AG04450 (cell line): ENCODE results near the gene B4GALT1. TPM values are rescaled to one million over a fixed set of nuclear protein-coding genes. Genes with fewer than 3 reads are reported as not detected.
A peak's percentile ranks its signal among the peaks of the same experiment; 100 is the strongest.

ENCODE experiments used
- CTCF ChIA-PET: fragments of 300-600, 350-600 bp; formaldehyde crosslinking; extraction: SDS; loops from one replicate; lab custom pipeline; 2022; ENCODE audit warnings: antibody characterized with exemption, inconsistent platforms; lab: Charles Lee
- POLR2A ChIA-PET: fragments of 350-600 bp; formaldehyde crosslinking; extraction: SDS; loops from one replicate; lab custom pipeline; 2021; ENCODE audit warnings: antibody characterized with exemption, inconsistent platforms; lab: Yijun Ruan, JAX
- DNase-seq: peaks from one replicate; pipeline ENCODE4 v3.0.0-alpha.2; 2011; ENCODE audit warnings: low read depth, low spot score
- H3K27ac ChIP-seq: one replicate; pipeline ENCODE4 v1.5.1; 2012; ENCODE audit warnings: low read depth, low read length, control low read depth
- H3K27me3 ChIP-seq: one replicate; pipeline ENCODE4 v1.6.0; 2012; ENCODE audit warnings: low read length; ENCODE audit not compliant: control insufficient read depth, insufficient read depth
- H3K4me3 ChIP-seq: 2 replicates; pipeline ENCODE4 v1.5.1; 2011; ENCODE audit warnings: mild to moderate bottlenecking, low read depth, low read length, control low read depth
- H3K9me3 ChIP-seq: 2 replicates; pipeline ENCODE4 v1.5.1; 2012; ENCODE audit warnings: low read length; ENCODE audit not compliant: control insufficient read depth, insufficient read depth
- CTCF ChIP-seq: IDR thresholded peaks from 2 replicates; pipeline ENCODE4 v1.5.1; 2011; ENCODE audit warnings: low read depth, low read length, control low read depth, inconsistent platforms
- polyA plus RNA-seq: library from polyadenylated mRNA; depleted of rRNA; stranded (reverse); fragments of >200 nt; gene quantifications from 2 replicates; pipeline ENCODE4 v1.2.3, GENCODE V29; 2011

Gene B4GALT1
- polyA plus RNA-seq, 1 experiment, result 57.0 TPM

GRCh38 chr9:33103501-33104281 is 63.4 kb downstream of the B4GALT1 start:
- H3K27me3 ChIP-seq, result no peaks in the 10 kb centered on the region
- DNase-seq, result no peak
- H3K9me3 ChIP-seq, result no peaks in the 10 kb centered on the region
- ChIA-PET CTCF (interaction anchor here (0.8 kb wide), 1 partner anchor 64 kb away, joined by 3 read pairs; the partner anchor contains the start of gene B4GALT1), POLR2A (no interaction called here)
- no peak overlapping the region for H3K4me3 ChIP-seq
- no peak overlapping the region for H3K27ac ChIP-seq
- no peak for TF ChIP-seq CTCF

GRCh38 chr9:33102551-33103210 is 64.5 kb downstream of the B4GALT1 start:
- H3K27ac ChIP-seq, result no peak overlapping the region
- no peaks in the 10 kb centered on the region for H3K9me3 ChIP-seq
- CTCF ChIA-PET, result interaction anchor here (0.8 kb wide), 1 partner anchor 65 kb away, joined by 3 read pairs; the partner anchor contains the start of gene B4GALT1
- no peak overlapping the region for H3K4me3 ChIP-seq
- no peak for TF ChIP-seq CTCF
- DNase-seq, result no peak
- POLR2A ChIA-PET, result no interaction called here
- H3K27me3 ChIP-seq, result no peaks in the 10 kb centered on the region

GRCh38 chr9:33101104-33101951 is 65.8 kb downstream of the B4GALT1 start:
- DNase-seq, result no peak
- H3K27me3 ChIP-seq, result no peaks in the 10 kb centered on the region
- TF ChIP-seq CTCF, result no peak
- H3K9me3 ChIP-seq, result no peaks in the 10 kb centered on the region
- CTCF ChIA-PET, result no interaction called here
- no peak overlapping the region for H3K4me3 ChIP-seq
- POLR2A ChIA-PET, result no interaction called here
- peak overlapping the region; percentile 3 for H3K27ac ChIP-seq

GRCh38 chr9:33099754-33100153 is 67.4 kb downstream of the B4GALT1 start:
- ChIA-PET POLR2A (no interaction called here), CTCF (no interaction called here)
- H3K4me3 ChIP-seq, result no peak overlapping the region
- DNase-seq, result no peak
- TF ChIP-seq CTCF, result no peak
- no peaks in the 10 kb centered on the region for H3K27me3 ChIP-seq
- no peak overlapping the region for H3K27ac ChIP-seq
- no peaks in the 10 kb centered on the region for H3K9me3 ChIP-seq
